Measurements from ENCODE around the gene NDRG4. TPM values are rescaled to one million over a fixed set of nuclear protein-coding genes. Genes with fewer than 3 reads are reported as not detected.

The NDRG4 gene
- total and polyA plus RNA-seq, 2 of the 13 experiments (the other 11 are each of a cell fraction or from before 2014, with no cell fraction given): 1.7 to 2.7 TPM

- TF ChIP-seq ZNF256 (CRISPR knock-in tag; conservative IDR thresholded peaks at IDR 0.05) (no peak), ZBTB4 (CRISPR knock-in tag; IDR thresholded peaks at IDR 0.05; ENCODE audit: borderline replicate concordance) (no peak), ZNF761 (CRISPR knock-in tag; conservative IDR thresholded peaks at IDR 0.05) (0 out of 2 replicates have a peak, but pooled peaks have one; percentile 32), RBM39 (IDR thresholded peaks at IDR 0.05; ENCODE audit: low read depth, low read length, poor library complexity, severe bottlenecking) (peak; percentile 3), ZMAT3 (CRISPR knock-in tag; conservative IDR thresholded peaks at IDR 0.05) (peak; percentile 11; the same call in 1 of the 2 replicates), NFATC3 (CRISPR knock-in tag; IDR thresholded peaks at IDR 0.05) (0 out of 2 replicates have a peak, but pooled peaks have one; percentile 24), MAZ (IDR thresholded peaks at IDR 0.05; ENCODE audit: borderline replicate concordance, low read depth, low read length) (no peak), MAZ (CRISPR knock-in tag; IDR thresholded peaks at IDR 0.05; ENCODE audit: low read depth) (peak; percentile 5; the same call in 1 of the 2 replicates), AGO2 (optimal IDR thresholded peaks at IDR 0.05; ENCODE audit: low read depth, low read length) (peak; percentile 98), REL (CRISPR knock-in tag; conservative IDR thresholded peaks at IDR 0.05) (peak; percentile 14; the same call in 1 of the 2 replicates), ZNF780A (CRISPR knock-in tag; IDR thresholded peaks at IDR 0.05) (peak; percentile 77; the same call in 1 of the 2 replicates), ZNF850 (CRISPR knock-in tag; conservative IDR thresholded peaks at IDR 0.05) (0 out of 2 replicates have a peak, but pooled peaks have one; percentile 15), U2AF1 (optimal IDR thresholded peaks at IDR 0.05; ENCODE audit: low read depth, low read length) (peak; percentile 14), ZFP91 (CRISPR knock-in tag; IDR thresholded peaks at IDR 0.05; ENCODE audit: borderline replicate concordance) (peak; percentile 58), PHF21A (CRISPR knock-in tag; IDR thresholded peaks at IDR 0.05) (no peak), SPEN (CRISPR knock-in tag; IDR thresholded peaks at IDR 0.05; ENCODE audit: low read depth) (peak; percentile 9; the same call in 1 of the 2 replicates), ZNF18 (CRISPR knock-in tag; IDR thresholded peaks at IDR 0.05; ENCODE audit: insufficient replicate concordance) (peak; percentile 89), POLR2G (IDR thresholded peaks at IDR 0.05; ENCODE audit: low read depth, low read length) (peak; percentile 42; the same call in 1 of the 2 replicates), POLR2A (IDR thresholded peaks at IDR 0.05; ENCODE audit: insufficient read depth in 1 of 2, low read depth in 2 of 2, low read length in 2 of 2) (peak; percentile 4 to 52; a peak in 3 of 4 replicates)
- TF ChIP-seq, protein P1, sequence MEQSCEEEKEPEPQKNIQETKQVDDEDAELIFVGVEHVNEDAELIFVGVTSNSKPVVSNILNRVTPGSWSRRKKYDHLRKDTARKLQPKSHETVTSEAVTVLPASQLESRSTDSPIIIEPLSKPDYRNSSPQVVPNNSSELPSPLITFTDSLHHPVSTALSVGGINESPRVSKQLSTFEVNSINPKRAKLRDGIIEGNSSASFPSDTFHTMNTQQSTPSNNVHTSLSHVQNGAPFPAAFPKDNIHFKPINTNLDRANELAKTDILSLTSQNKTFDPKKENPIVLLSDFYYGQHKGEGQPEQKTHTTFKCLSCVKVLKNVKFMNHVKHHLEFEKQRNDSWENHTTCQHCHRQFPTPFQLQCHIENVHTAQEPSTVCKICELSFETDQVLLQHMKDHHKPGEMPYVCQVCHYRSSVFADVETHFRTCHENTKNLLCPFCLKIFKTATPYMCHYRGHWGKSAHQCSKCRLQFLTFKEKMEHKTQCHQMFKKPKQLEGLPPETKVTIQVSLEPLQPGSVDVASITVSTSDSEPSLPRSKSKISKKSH (CRISPR knock-in tag; IDR thresholded peaks at IDR 0.05; ENCODE audit: borderline replicate concordance): peak; percentile 28; the same call in 1 of the 2 replicates
These were observed 16.2 kb downstream of the NDRG4 start (continued) for GRCh38 chr16:58515871-58516767.
